Hematopoietic multipotent progenitor cell treated with erythropoietin and hydrocortisone succinate and interleukin-3 and kit ligand, for 17 days (in vitro differentiated cells): Measurements from ENCODE around the gene PXDN.
"Not testable (repeated sequence)": the region's sequence is repeated elsewhere in the genome, so short reads cannot be mapped to it uniquely, and the experiment has no call there.

ENCODE experiments used
- DNase-seq: peaks from one replicate; pipeline ENCODE4 v3.0.0-alpha.2; 2015; ENCODE audit warnings: low spot score

Gene PXDN

GRCh38 chr2:1739961-1740715, 4.2 kb downstream of the PXDN start:
- DNase-seq, result no peak

- no peak for DNase-seq
Observed at GRCh38 chr2:1739322-1739957, 4.9 kb downstream of the PXDN start.

GRCh38 chr2:1738646-1739302, 5.5 kb downstream of the PXDN start:
- no peak for DNase-seq

- no peak for DNase-seq
Observed at GRCh38 chr2:1738163-1738562, 6.2 kb downstream of the PXDN start.

- no peak for DNase-seq
Observed at GRCh38 chr2:1736997-1737480, 7.3 kb downstream of the PXDN start.

GRCh38 chr2:1736045-1736444, 8.3 kb downstream of the PXDN start:
- no peak for DNase-seq

- DNase-seq, result not testable (repeated sequence)
Observed at GRCh38 chr2:1733298-1733697, 11.0 kb downstream of the PXDN start.

- no peak for DNase-seq
Observed at GRCh38 chr2:1731963-1732768, 12.1 kb downstream of the PXDN start.

GRCh38 chr2:1731447-1731962, 12.8 kb downstream of the PXDN start:
- no peak for DNase-seq

- DNase-seq, result no peak
Observed at GRCh38 chr2:1730015-1730927, 14.0 kb downstream of the PXDN start.

- DNase-seq, result no peak
Observed at GRCh38 chr2:1729242-1729641, 15.1 kb downstream of the PXDN start.

GRCh38 chr2:1728821-1729220, 15.5 kb downstream of the PXDN start:
- no peak for DNase-seq

- no peak for DNase-seq
Observed at GRCh38 chr2:1727796-1728474, 16.4 kb downstream of the PXDN start.

- DNase-seq, result no peak
Observed at GRCh38 chr2:1727101-1727771, 17.1 kb downstream of the PXDN start.

- DNase-seq, result no peak
Observed at GRCh38 chr2:1726558-1726957, 17.8 kb downstream of the PXDN start.

GRCh38 chr2:1724351-1724750, 20.0 kb downstream of the PXDN start:
- DNase-seq, result not testable (repeated sequence)

- no peak for DNase-seq
Observed at GRCh38 chr2:1723397-1724042, 20.8 kb downstream of the PXDN start.

GRCh38 chr2:1722692-1723091, 21.6 kb downstream of the PXDN start:
- DNase-seq, result no peak
